Kidney (tissue), 14 donors: Measurements from ENCODE around the gene CATSPER1. TPM values are rescaled to one million over a fixed set of nuclear protein-coding genes. Genes with fewer than 3 reads are reported as not detected.
A peak's percentile ranks its signal among the peaks of the same experiment; 100 is the strongest.

Experiments used
- DNase-seq, 5 donors: peaks; one replicate each; pipeline ENCODE4 v3.0.0-alpha.2; 2013 to 2020
- FAIRE-seq: peaks from 2 replicates; lab custom pipeline; 2012; peaks lifted over from hg19 to GRCh38; lab: Jason Lieb, UNC
- H3K27ac ChIP-seq, 2 donors: one replicate each; pipeline ENCODE4 v1.7.0; 2013; ENCODE audit warnings: low read depth in 2 of 2, low read length in 2 of 2, inconsistent platforms in 1 of 2
- H3K27me3 ChIP-seq: one replicate; pipeline ENCODE4 v1.7.1; 2013; ENCODE audit warnings: low read length, inconsistent platforms; ENCODE audit not compliant: control insufficient read depth, insufficient read depth
- H3K36me3 ChIP-seq, 3 donors: one replicate each; pipeline versions ENCODE4 v1.7.0 to v1.7.1; 2013; ENCODE audit warnings: low read length in 3 of 3, control low read depth in 1 of 3, inconsistent platforms in 1 of 3; ENCODE audit not compliant: insufficient read depth in 3 of 3, control insufficient read depth in 2 of 3
- H3K4me1 ChIP-seq, 3 donors: one replicate each; pipeline versions ENCODE4 v1.7.0 to v1.7.1; 2013; ENCODE audit warnings: low read length in 3 of 3, inconsistent platforms in 1 of 3, low read depth in 1 of 3; ENCODE audit not compliant: control insufficient read depth in 2 of 3, insufficient read depth in 2 of 3
- H3K4me3 ChIP-seq, 3 donors: one replicate each; pipeline versions ENCODE4 v1.7.0 to v1.8.1; 2013; ENCODE audit warnings: low read length in 3 of 3, control low read depth in 1 of 3, inconsistent platforms in 1 of 3
- H3K9ac ChIP-seq, 3 donors: one replicate each; pipeline versions ENCODE4 v1.7.0 to v1.7.1; 2013; ENCODE audit warnings: low read length in 3 of 3, control low read depth in 1 of 3, inconsistent platforms in 1 of 3
- H3K9me3 ChIP-seq, 3 donors: one replicate each; pipeline versions ENCODE4 v1.7.0 to v1.7.1; 2013; ENCODE audit warnings: low read length in 3 of 3, control low read depth in 1 of 3, inconsistent platforms in 1 of 3; ENCODE audit not compliant: control insufficient read depth in 2 of 3, insufficient read depth in 1 of 3
- CTCF ChIP-seq: IDR thresholded peaks from 3 replicates; pipeline ENCODE4 v1.5.1; 2012; ENCODE audit warnings: mild to moderate bottlenecking, moderate library complexity, borderline replicate concordance; ENCODE audit not compliant: insufficient read depth; ENCODE audit errors: extremely low read depth
- intact Hi-C: fragments of 100-400 bp; cut with DNase I; formaldehyde crosslinking; loops from one replicate; pipeline ENCODE4 v1.11.1; 2022
- polyA plus RNA-seq: library from polyadenylated mRNA; stranded (reverse); fragments of 350-450 nt; fragmentation: Illumina TruSeq; extraction: RNeasy Lipid Tissue Mini Kit (QIAGEN cat#74804); gene quantifications from one replicate; pipeline ENCODE4 v1.2.3, GENCODE V29; 2014; ENCODE audit warnings: low read depth, low replicate concordance; ENCODE audit not compliant: insufficient read depth
- total RNA-seq: library from RNA; stranded (reverse); fragmentation: NEBNext Ultra II Directional; extraction: Animal tissue kit (Norgen Biotek cat#: 25700); gene quantifications from one replicate; pipeline ENCODE4 v1.2.1, GENCODE V29; 2021
- donor health status: control.
- donor health status: control.
- donor health status: control.
- donor health status: control.
- donor health status: control.
- donor health status: DM: yes; HTN: yes; CAD: no.
- donor health status: Normal renal cell carcinoma (clear cell type).

The CATSPER1 gene
- total and polyA plus RNA-seq, 2 donors from 2014 or later, result 0.76 TPM; not detected in 1

- no peaks in the 10 kb centered on the region for H3K27me3 ChIP-seq
- no peak for TF ChIP-seq CTCF
- no peak for FAIRE-seq
- intact Hi-C loops, result loop anchor here (10.0 kb wide), 1 partner anchor 96 kb away; the partner anchor contains the start of gene FIBP
- no peaks in the 10 kb centered on the region for H3K9me3 ChIP-seq
- peak in 1 of 5 donors; percentile 63 for DNase-seq
- peaks cover 0 to 20% (median 0%) of the 10 kb centered on the region in 3 donors for H3K36me3 ChIP-seq
- no peak overlapping the region for H3K9ac ChIP-seq
- no peak overlapping the region for H3K27ac ChIP-seq
- H3K4me3 ChIP-seq, result no peak overlapping the region
- H3K4me1 ChIP-seq, result no peaks in the 10 kb centered on the region
Measured at GRCh38 chr11:65981101-65981740, 45.1 kb downstream of the CATSPER1 start.

GRCh38 chr11:65979261-65979759, 47.0 kb downstream of the CATSPER1 start:
- TF ChIP-seq CTCF, result no peak
- intact Hi-C loops, result no loop called here
- H3K27ac ChIP-seq, result no peak overlapping the region
- H3K4me3 ChIP-seq, result no peak overlapping the region
- no peak for FAIRE-seq
- no peak overlapping the region for H3K9ac ChIP-seq
- H3K36me3 ChIP-seq, result peaks cover 0 to 20% (median 0%) of the 10 kb centered on the region in 3 donors
- DNase-seq, result peak in 1 of 5 donors; percentile 58
- no peaks in the 10 kb centered on the region for H3K4me1 ChIP-seq
- H3K9me3 ChIP-seq, result no peaks in the 10 kb centered on the region
- no peaks in the 10 kb centered on the region for H3K27me3 ChIP-seq

- no peaks in the 10 kb centered on the region for H3K9me3 ChIP-seq
- FAIRE-seq (no peak), DNase-seq (no peak)
- peaks cover 0 to 20% (median 0%) of the 10 kb centered on the region in 3 donors for H3K36me3 ChIP-seq
- no peak for TF ChIP-seq CTCF
- no peaks in the 10 kb centered on the region for H3K4me1 ChIP-seq
- H3K27ac ChIP-seq, result no peak overlapping the region
- no peaks in the 10 kb centered on the region for H3K27me3 ChIP-seq
- intact Hi-C loops, result no loop called here
- H3K4me3 ChIP-seq, result no peak overlapping the region
- no peak overlapping the region for H3K9ac ChIP-seq
Measured at GRCh38 chr11:65978391-65979238, 47.7 kb downstream of the CATSPER1 start.
